HFFc6 (cell line): ENCODE data around the gene PRKG2. TPM values are rescaled to one million over a fixed set of nuclear protein-coding genes. Genes with fewer than 3 reads are reported as not detected.

Experiments
- DNase-seq: peaks from one replicate; pipeline ENCODE4 v3.0.0-alpha.2; 2018
- H3K27ac Mint-ChIP-seq: 2 replicates; pipeline ENCODE4 v1.8.0; 2020; ENCODE audit warnings: mild to moderate bottlenecking, mixed read lengths
- H3K27me3 Mint-ChIP-seq: 2 replicates; pipeline ENCODE4 v1.8.0; 2021; ENCODE audit warnings: mild to moderate bottlenecking, moderate library complexity, mixed read lengths; ENCODE audit not compliant: insufficient read depth
- H3K36me3 Mint-ChIP-seq: 2 replicates; pipeline ENCODE4 v1.8.0; 2021; ENCODE audit warnings: low read depth, mixed read lengths
- H3K4me1 Mint-ChIP-seq: 2 replicates; pipeline ENCODE4 v1.8.0; 2020; ENCODE audit warnings: low read depth, mixed read lengths
- H3K4me3 Mint-ChIP-seq: 2 replicates; pipeline ENCODE4 v1.8.0; 2020; ENCODE audit warnings: mild to moderate bottlenecking, moderate library complexity, mixed read lengths
- H3K9me3 Mint-ChIP-seq: 2 replicates; pipeline ENCODE4 v1.8.0; 2020; ENCODE audit warnings: mild to moderate bottlenecking, mixed read lengths
- CTCF ChIP-seq: fragments of 200-600 bp; sonication (generic); IDR thresholded peaks from 2 replicates; pipeline ENCODE4 v1.5.0; 2021; ENCODE audit warnings: antibody characterized with exemption, mild to moderate bottlenecking
- total RNA-seq, 6 experiments: library from RNA; stranded (reverse); fragmentation: NEBNext Ultra II Directional; extraction: Animal tissue kit (Norgen Biotek cat#: 25700); gene quantifications; 2 replicates in 1 of 6; 3 replicates in 5 of 6; pipeline ENCODE4 v1.2.3, GENCODE V29; 2021

PRKG2 gene
- total RNA-seq, 6 experiments from 2014 or later: not detected

- Mint-ChIP-seq H3K9me3 (no peaks in the 10 kb centered on the region), H3K4me1 (no peaks in the 10 kb centered on the region)
Measured at GRCh38 chr4:81113024-81113423, 102.0 kb downstream of the PRKG2 start.

GRCh38 chr4:81109356-81109755 lies 105.7 kb downstream of the PRKG2 start:
- no peaks in the 10 kb centered on the region for H3K9me3 Mint-ChIP-seq
- TF ChIP-seq CTCF: no peak
- DNase-seq: no peak
- no peaks in the 10 kb centered on the region for H3K36me3 Mint-ChIP-seq
- no peak overlapping the region for H3K27ac Mint-ChIP-seq
- no peaks in the 10 kb centered on the region for H3K27me3 Mint-ChIP-seq
- no peak overlapping the region for H3K4me3 Mint-ChIP-seq
- no peaks in the 10 kb centered on the region for H3K4me1 Mint-ChIP-seq

More at GRCh38 chr4:81113024-81113423, 102.0 kb downstream of the PRKG2 start:
- no peak overlapping the region for H3K27ac Mint-ChIP-seq
- TF ChIP-seq CTCF: no peak
- no peaks in the 10 kb centered on the region for H3K27me3 Mint-ChIP-seq
- H3K36me3 Mint-ChIP-seq: no peaks in the 10 kb centered on the region
- DNase-seq: no peak
- no peak overlapping the region; the same call in 1 of the 2 replicates for H3K4me3 Mint-ChIP-seq

GRCh38 chr4:81106150-81106549 lies 108.9 kb downstream of the PRKG2 start:
- Mint-ChIP-seq H3K36me3 (no peaks in the 10 kb centered on the region), H3K27ac (no peak overlapping the region), H3K4me3 (no peak overlapping the region), H3K4me1 (no peaks in the 10 kb centered on the region), H3K9me3 (no peaks in the 10 kb centered on the region), H3K27me3 (no peaks in the 10 kb centered on the region)
- TF ChIP-seq CTCF: no peak
- DNase-seq: no peak

- peaks cover 3% of the 10 kb centered on the region; the same call in 1 of the 2 replicates for H3K9me3 Mint-ChIP-seq
- DNase-seq: no peak
- TF ChIP-seq CTCF: no peak
- no peak overlapping the region for H3K27ac Mint-ChIP-seq
- no peaks in the 10 kb centered on the region for H3K36me3 Mint-ChIP-seq
- H3K4me3 Mint-ChIP-seq: no peak overlapping the region
- no peaks in the 10 kb centered on the region for H3K27me3 Mint-ChIP-seq
- H3K4me1 Mint-ChIP-seq: no peaks in the 10 kb centered on the region
Measured at GRCh38 chr4:81102107-81102506, 112.9 kb downstream of the PRKG2 start.

- Mint-ChIP-seq H3K27me3 (no peaks in the 10 kb centered on the region), H3K36me3 (no peaks in the 10 kb centered on the region), H3K9me3 (peaks cover 3% of the 10 kb centered on the region; the same call in 1 of the 2 replicates), H3K4me3 (no peak overlapping the region), H3K4me1 (no peaks in the 10 kb centered on the region), H3K27ac (no peak overlapping the region)
- no peak for DNase-seq
- no peak for TF ChIP-seq CTCF
Measured at GRCh38 chr4:81096566-81096965, 118.5 kb downstream of the PRKG2 start.

GRCh38 chr4:81095389-81095788 lies 119.6 kb downstream of the PRKG2 start:
- H3K4me1 Mint-ChIP-seq: no peaks in the 10 kb centered on the region
- peaks cover 3% of the 10 kb centered on the region; the same call in 1 of the 2 replicates for H3K9me3 Mint-ChIP-seq
- no peaks in the 10 kb centered on the region for H3K27me3 Mint-ChIP-seq
- no peak overlapping the region for H3K4me3 Mint-ChIP-seq
- H3K27ac Mint-ChIP-seq: no peak overlapping the region
- H3K36me3 Mint-ChIP-seq: no peaks in the 10 kb centered on the region
- TF ChIP-seq CTCF: no peak
- DNase-seq: no peak
